HUDEP-2 (cell line): ENCODE results near the gene ERF.

Experiments used
- DNase-seq, 76 experiments: peaks; one replicate each; lab custom pipeline; 2025; ENCODE audit not compliant: unreplicated experiment in 76 of 76; lab: John Stamatoyannopoulos, UW

The ERF gene

GRCh38 chr19:42219812-42220750 is 34.8 kb downstream of the ERF start, which contains the start of gene ZNF526:
Gene ZNF526 (plus strand): TSS chr19:42220312. CDS start chr19:42224404, 4,092 bp downstream.
- peak; percentile 76 to 100 (median 98) for DNase-seq

DNA sequence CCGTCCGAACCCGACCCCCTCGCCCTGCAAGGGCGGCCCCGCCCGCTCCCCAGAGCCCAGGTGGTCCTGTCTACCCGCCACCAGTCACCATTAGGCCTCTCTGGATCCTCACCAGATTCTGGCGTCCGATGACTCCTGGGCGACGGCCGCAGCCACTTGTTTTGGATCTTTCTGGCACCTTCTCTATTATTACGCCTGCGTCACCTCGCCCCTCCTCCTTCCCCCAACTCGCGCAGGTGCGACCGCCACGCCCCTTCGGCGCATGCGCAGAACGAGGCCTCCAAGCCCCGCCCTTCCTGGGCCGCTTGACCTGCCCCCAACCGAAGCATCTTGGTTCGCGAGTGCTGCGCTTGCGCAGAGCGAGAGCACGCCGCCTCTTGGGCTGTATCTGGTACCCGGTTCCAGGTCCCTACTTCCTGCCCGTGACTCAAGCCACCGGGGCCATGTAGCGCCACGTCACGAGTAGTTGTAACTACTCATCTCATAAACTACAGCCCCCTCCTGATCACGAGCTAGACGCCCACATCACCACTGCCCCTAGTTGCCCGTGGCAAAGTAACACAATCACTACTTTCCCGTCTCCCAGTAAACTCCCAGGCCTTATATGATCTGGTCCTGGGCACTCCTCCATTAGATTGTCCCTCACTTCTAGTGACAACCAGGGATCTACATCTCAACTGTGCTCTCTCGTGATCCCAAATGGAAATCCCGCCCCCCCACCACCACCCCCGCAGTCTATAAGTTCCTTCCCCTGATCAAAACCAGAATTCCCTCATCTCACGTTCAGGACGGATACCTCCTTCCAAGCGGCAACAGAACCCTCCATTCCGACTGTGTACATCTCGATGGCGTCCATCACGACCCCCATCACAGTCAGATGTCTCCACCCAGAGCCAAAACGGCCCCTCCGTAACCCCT is 37.1 kb downstream of the ERF start, which contains the start of gene DEDD2:
DEDD2 (minus strand) TSS at position 158 of the 918 bp plus-strand sequence. CDS start 670 bp downstream, outside the sequence.
- DNase-seq: peak; percentile 47 to 100 (median 99)

DNA sequence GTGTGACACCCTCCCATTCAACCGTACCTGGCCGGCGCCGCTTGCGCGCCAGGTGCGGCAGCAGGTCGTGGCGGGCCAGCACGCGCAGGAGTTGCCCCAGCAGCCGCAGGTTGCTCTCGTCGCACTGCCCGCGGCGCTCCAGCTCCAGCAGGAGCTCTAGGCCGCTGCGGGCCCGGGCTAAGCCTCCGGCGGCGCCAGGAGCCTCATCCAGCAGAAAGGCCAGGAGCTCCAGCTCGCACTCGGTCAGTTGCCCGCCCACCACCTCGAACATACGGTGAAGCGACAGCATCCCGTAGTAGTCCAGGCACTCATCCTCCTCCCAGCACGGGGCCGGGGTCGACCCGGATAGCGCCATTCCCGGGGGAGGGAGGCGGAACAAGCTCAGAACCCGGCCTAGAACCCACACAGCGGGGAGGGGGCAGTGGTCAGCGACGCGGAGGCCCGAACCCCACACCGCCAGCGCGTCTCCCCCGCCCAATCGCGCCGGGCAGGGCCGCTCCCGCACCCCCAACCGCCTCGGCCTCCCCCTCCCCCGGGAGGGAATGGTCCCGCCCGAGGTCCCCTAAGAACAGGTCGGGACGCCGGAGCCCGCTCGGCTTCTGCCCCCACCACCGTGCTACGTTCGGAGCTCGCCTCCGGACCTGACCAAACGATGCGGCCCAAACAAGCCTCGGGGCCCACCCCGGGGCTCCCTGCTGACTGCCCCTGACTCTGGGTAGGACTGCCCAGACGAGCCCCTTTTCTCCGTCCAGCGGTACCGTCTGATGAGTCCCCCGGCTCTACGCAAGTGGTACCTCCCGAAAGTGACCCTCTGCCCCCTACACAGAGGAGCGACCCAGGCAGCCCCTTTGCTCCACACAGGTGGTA is 38.0 kb downstream of the ERF start:
- DNase-seq: peak in 24 of 76 experiments; percentile 23 to 67 (median 44)

GRCh38 chr19:42214810-42215485 is 40.0 kb downstream of the ERF start:
- no peak for DNase-seq

DNA sequence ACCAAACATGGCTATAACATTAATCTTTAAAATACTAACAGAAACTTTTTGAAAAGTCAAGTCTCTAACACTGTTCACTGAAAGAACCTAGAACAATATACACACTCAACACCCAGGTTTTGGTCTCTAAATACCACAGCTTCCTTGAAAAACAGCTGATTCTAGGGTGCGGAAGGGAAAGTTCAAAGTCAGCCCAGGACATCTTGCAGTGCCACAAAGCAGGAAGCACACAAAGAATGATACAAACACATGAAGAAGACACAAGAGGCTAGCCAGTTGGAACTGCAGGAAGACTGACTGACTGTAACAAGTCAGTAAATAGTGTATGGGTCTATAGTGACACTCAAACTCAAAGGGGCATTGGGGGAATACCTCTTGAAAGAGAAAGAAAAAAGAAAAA is 42.0 kb downstream of the ERF start:
- DNase-seq: no peak

- DNase-seq: no peak
These were observed 46.3 kb downstream of the ERF start for GRCh38 chr19:42208612-42209011.

- peak in 4 of 76 experiments; percentile 17 to 30 (median 22) for DNase-seq
These were observed 47.1 kb downstream of the ERF start for GRCh38 chr19:42207767-42208271.

DNA sequence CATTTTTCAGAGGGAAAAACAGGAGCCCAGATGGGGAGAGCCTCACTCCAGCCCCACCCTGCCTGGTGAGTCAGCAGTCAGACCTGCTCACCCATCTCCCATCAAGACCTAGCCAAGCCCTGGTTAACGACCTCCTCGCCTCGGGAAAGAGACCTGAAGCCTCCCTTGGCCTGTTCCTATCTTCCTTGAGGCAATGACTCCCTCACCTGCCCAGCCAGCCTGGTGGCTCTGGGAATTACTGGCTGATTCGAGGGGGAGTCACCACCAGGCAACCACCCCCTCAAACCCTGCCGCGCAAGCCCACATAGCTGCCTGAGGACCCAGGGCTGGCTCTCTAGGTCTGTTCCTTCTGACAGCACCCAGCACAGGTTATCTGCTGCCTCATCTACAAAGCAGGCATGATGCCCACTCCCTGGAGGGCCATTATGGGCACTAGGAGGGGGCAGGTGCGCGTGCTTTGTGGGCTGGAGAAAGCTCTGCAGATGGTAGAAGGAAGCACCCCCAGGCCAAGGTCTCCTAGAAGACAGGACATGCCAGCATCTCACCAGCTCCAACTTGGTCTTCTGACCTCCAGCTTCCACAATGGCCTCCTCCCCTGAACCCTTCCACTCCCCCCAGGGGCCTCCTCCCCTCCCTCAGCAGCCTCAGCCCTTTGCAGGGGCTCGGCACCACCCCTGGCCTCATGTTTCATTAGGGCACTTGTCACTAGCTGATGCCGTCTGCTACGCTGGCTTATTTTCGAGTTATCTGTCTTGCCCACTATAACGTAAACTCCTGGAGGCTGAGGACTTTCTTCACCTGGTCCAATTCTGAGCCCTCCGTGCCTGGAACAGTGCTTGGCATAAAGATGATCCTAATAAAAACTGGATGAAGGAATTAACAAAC is 47.8 kb downstream of the ERF start:
- peak in 7 of 76 experiments; percentile 21 to 34 (median 23) for DNase-seq

GRCh38 chr19:42204664-42205063 is 50.3 kb downstream of the ERF start:
- DNase-seq: no peak

GRCh38 chr19:42203700-42204099 is 51.2 kb downstream of the ERF start:
- DNase-seq: no peak

GRCh38 chr19:42202290-42202880 is 52.5 kb downstream of the ERF start:
- no peak for DNase-seq

DNA sequence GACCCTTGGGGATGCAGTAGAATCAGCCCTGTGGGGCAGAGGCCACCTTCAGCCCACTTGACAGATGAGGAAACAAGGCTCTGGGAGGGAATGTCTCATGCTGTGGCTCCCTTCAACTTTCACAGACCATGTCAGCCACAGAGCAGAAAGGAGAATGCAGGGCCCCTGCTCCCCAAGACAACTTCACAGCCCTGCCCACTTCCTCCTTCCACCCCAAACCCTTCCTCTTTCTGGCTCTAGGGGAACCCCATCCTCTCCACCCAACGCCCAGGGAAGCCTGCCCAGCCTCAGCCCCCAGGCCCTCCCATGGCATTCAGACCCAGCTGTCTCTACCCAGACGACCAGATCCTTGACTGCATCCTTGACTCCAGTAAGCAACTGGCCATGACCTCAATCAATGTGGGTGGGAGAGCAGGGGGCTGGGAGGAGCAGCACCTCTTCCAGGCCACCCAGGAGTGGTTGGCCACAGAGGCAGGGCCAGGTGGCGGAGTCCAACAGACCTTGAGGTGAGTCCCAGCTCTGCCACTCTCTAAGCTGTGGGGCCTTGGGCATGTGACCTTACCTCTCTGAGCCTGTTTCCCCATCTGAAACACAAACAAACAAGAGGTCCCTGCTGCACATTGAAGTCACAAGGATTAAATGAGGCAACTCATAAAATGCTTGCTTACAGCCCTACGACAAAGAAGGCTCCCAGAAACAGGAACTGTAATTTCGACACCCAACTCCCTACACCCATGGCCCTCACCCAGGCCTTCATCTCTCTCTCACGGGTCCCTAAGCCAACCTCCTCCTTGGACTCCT is 53.2 kb downstream of the ERF start:
- no peak for DNase-seq

- DNase-seq: peak in 11 of 76 experiments; percentile 23 to 66 (median 41)
These were observed 54.7 kb downstream of the ERF start for GRCh38 chr19:42200116-42200715.

DNA sequence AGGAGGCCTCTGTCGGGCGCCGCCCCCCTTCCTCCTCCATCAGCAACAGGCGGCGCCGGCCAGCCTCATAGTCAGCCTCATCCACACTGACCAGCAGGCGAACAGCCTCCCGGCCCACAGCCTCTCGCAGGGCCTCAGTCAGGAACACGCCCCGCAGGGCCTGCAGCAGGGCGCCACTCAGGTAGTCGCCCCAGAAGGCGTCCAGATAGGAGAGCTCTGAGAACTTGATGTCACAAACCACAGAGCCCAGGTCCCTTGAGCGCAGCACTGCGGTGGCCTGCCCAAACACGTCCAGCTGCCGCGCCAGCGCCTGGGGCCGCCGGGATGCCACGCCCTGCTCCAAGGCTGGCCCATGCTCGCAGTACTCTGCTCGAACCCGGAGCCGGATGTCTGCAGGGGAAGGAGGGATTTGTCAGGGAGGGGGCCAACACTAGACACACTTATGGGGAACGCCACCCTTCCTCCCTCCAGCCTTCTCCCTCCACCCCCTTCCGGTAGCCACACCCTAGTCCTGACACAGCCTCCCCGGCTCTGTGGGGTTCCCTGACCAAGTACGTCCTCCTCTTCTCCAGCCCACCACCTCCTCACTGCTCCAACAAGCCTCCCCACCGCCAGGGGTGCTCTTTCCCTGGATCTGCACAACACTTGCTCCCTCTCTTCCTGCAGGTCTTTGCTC is 55.4 kb downstream of the ERF start:
- DNase-seq: peak; percentile 64 to 96 (median 87)

- no peak for DNase-seq
These were observed 56.1 kb downstream of the ERF start for GRCh38 chr19:42198676-42199439.
